ENCODE measurements around the gene FRMD8. TPM values are rescaled to one million over a fixed set of nuclear protein-coding genes. Genes with fewer than 3 reads are reported as not detected.

The FRMD8 gene
- total RNA-seq, 1 experiment from 2014 or later = 68.3 TPM

GRCh38 chr11:65362320-65362931 lies 24.0 kb upstream of the FRMD8 start:
- H3K27me3 ChIP-seq (ENCODE audit: low read length) = no peaks in the 10 kb centered on the region
- H4K20me1 ChIP-seq (ENCODE audit: low read length) = no peaks in the 10 kb centered on the region
- no peak for DNase-seq
- no peaks in the 10 kb centered on the region for H3K4me1 ChIP-seq (ENCODE audit: insufficient read depth, low read length)
- POLR2A ChIA-PET (ENCODE audit: unreplicated experiment) = no interaction called here
- no peaks in the 10 kb centered on the region for H3K79me2 ChIP-seq (ENCODE audit: low read length)
- H3K9me2 ChIP-seq (replicated peaks; ENCODE audit: low read length) = no peaks in the 10 kb centered on the region
- intact Hi-C loops (cut with micrococcal nuclease) = no loop called here
- H3F3A ChIP-seq (ENCODE audit: low read length, unreplicated experiment) = no peaks in the 10 kb centered on the region
- no peak for TF ChIP-seq EZH2phosphoT487 (IDR thresholded peaks at IDR 0.05; ENCODE audit: borderline replicate concordance, low read length)
- TF ChIP-seq EZH2 (IDR thresholded peaks at IDR 0.05; ENCODE audit: low read length, unreplicated experiment) = no peak
- no peak for TF ChIP-seq CTCF (conservative IDR thresholded peaks at IDR 0.05; ENCODE audit: low read depth, low read length)
- ATAC-seq = no peak
- no TSS peak for BruUV-seq (replicated peaks)
- no peak overlapping the region for H2AFZ ChIP-seq (ENCODE audit: low read length)
- no peak overlapping the region for H3K4me3 ChIP-seq (ENCODE audit: low read length)
- H3K4me2 ChIP-seq (ENCODE audit: low read length) = no peak overlapping the region
- no peak overlapping the region for H3K9ac ChIP-seq (ENCODE audit: low read length)
- CTCF ChIA-PET = no interaction called here
- H3K9me3 ChIP-seq (ENCODE audit: low read length) = no peaks in the 10 kb centered on the region
- no peaks in the 10 kb centered on the region for H3K36me3 ChIP-seq (ENCODE audit: low read depth, low read length)
- H3K27ac ChIP-seq (ENCODE audit: low read length) = no peak overlapping the region

GRCh38 chr11:65362966-65363365 lies 23.5 kb upstream of the FRMD8 start:
- H3K27ac ChIP-seq (ENCODE audit: low read length) = no peak overlapping the region
- no peak overlapping the region for H3K9ac ChIP-seq (ENCODE audit: low read length)
- DNase-seq (no peak), ATAC-seq (no peak)
- H3K4me2 ChIP-seq (ENCODE audit: low read length) = no peak overlapping the region
- no peaks in the 10 kb centered on the region for H3F3A ChIP-seq (ENCODE audit: low read length, unreplicated experiment)
- no peak overlapping the region for H2AFZ ChIP-seq (ENCODE audit: low read length)
- TF ChIP-seq CTCF (conservative IDR thresholded peaks at IDR 0.05; ENCODE audit: low read depth, low read length) = no peak
- H3K9me2 ChIP-seq (replicated peaks; ENCODE audit: low read length) = no peaks in the 10 kb centered on the region
- ChIA-PET POLR2A (ENCODE audit: unreplicated experiment) (interaction anchor here (0.6 kb wide), 1 partner anchor 30 kb away, joined by 3 read pairs; no protein-coding TSS in a partner anchor), CTCF (no interaction called here)
- no peaks in the 10 kb centered on the region for H4K20me1 ChIP-seq (ENCODE audit: low read length)
- no peaks in the 10 kb centered on the region for H3K9me3 ChIP-seq (ENCODE audit: low read length)
- H3K4me1 ChIP-seq (ENCODE audit: insufficient read depth, low read length) = no peaks in the 10 kb centered on the region
- no peak overlapping the region for H3K4me3 ChIP-seq (ENCODE audit: low read length)
- no peaks in the 10 kb centered on the region for H3K79me2 ChIP-seq (ENCODE audit: low read length)
- H3K36me3 ChIP-seq (ENCODE audit: low read depth, low read length) = no peaks in the 10 kb centered on the region
- H3K27me3 ChIP-seq (ENCODE audit: low read length) = no peaks in the 10 kb centered on the region
- no TSS peak for BruUV-seq (replicated peaks)
- intact Hi-C loops (cut with micrococcal nuclease) = no loop called here

- BruUV-seq (replicated peaks) = no TSS peak
- no peak overlapping the region for H3K4me3 ChIP-seq (ENCODE audit: low read length)
Measured at GRCh38 chr11:65363770-65364169, 22.7 kb upstream of the FRMD8 start.

More at GRCh38 chr11:65363770-65364169, 22.7 kb upstream of the FRMD8 start:
- Histone ChIP-seq H3K4me2 (ENCODE audit: low read length) (no peak overlapping the region), H4K20me1 (ENCODE audit: low read length) (no peaks in the 10 kb centered on the region), H3K27me3 (ENCODE audit: low read length) (no peaks in the 10 kb centered on the region), H3K9me3 (ENCODE audit: low read length) (no peaks in the 10 kb centered on the region), H3F3A (ENCODE audit: low read length, unreplicated experiment) (no peaks in the 10 kb centered on the region), H3K36me3 (ENCODE audit: low read depth, low read length) (no peaks in the 10 kb centered on the region), H3K27ac (ENCODE audit: low read length) (no peak overlapping the region), H3K9me2 (replicated peaks; ENCODE audit: low read length) (no peaks in the 10 kb centered on the region), H3K4me1 (ENCODE audit: insufficient read depth, low read length) (no peaks in the 10 kb centered on the region), H2AFZ (ENCODE audit: low read length) (no peak overlapping the region), H3K9ac (ENCODE audit: low read length) (no peak overlapping the region), H3K79me2 (ENCODE audit: low read length) (no peaks in the 10 kb centered on the region)
- ATAC-seq (no peak), DNase-seq (no peak)
- POLR2A ChIA-PET (ENCODE audit: unreplicated experiment) = no interaction called here
- CTCF ChIA-PET = no interaction called here
- intact Hi-C loops (cut with micrococcal nuclease) = no loop called here
- TF ChIP-seq EZH2 (IDR thresholded peaks at IDR 0.05; ENCODE audit: low read length, unreplicated experiment) (no peak), CTCF (conservative IDR thresholded peaks at IDR 0.05; ENCODE audit: low read depth, low read length) (no peak), EZH2phosphoT487 (IDR thresholded peaks at IDR 0.05; ENCODE audit: borderline replicate concordance, low read length) (no peak)
